ENCODE data around the gene BARX1.
"Not testable (repeated sequence)": the region's sequence is repeated elsewhere in the genome, so short reads cannot be mapped to it uniquely, and the experiment has no call there.

BARX1 gene

DNA sequence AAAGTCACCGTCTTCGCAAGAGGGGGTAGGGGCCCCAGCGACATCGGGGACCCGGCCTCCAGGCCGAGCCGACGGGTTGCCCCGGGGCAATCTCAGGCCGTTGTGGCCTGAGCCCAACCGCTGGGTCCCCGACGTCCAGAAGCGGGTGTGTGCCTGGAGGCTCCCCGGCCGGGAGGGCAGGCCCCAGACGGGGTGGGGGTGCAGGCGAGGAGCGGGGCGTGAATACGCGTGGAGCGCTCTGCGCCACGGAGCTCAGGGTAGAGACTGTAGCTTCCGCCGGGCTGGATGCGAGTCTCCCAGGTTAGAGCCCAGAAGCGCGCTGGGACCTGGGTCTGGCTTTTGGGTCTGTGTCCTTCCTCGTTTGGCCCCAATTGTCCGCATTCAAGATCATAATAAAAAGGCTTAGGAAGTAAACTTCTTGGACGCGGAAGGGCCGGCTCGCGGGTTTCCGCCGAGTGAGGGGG is 3.5 kb downstream of the BARX1 start:
- DNase-seq (ENCODE audit: low read depth in 2 of 2) = no peak

DNA sequence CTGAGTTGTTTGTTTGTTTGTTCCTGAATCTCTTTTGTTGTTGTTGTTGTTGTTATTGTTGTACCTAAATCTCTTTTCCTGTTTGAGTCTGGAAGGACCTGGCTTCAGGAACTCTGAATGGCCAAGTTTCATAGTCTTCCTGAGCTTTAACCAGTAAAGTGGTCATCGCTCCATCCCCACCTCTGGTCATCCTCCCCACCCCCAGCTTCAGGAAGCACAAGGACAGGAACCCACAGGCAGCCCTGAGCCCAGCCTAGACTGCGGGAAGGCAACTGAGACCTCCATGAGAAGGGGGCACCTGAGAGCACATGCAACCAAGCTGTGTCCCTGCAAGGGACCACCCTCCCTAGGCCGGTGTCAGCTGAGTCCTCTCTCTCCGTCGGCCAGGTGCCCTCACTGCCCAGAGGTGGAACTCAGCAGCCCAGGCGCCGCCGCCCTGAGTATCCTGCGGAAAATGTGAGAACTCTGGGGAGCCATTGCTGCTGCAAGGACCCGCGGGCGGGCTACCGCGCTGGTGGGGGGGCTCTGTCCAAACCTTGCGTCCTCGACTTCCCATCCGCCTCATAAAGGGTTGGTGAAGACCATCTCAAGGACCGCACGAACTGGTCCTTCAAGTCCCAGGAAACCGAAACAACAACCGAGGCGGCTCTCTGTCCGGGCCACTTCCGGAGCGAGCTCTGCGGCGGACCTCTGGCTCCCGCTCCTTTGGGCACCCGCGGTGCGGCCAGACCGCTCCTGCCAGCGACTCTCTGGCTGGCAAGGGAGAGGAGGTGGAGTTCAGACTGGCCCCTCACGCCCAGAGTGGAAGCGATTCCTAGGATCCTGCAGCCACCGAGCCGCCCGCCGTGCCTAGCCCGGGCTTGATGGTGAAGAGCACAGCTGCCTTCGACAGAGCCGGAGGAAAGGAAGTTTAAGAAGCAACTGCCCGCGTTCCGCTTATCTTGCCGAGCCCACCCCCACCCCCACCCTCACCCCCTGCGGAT is 4.2 kb downstream of the BARX1 start:
- DNase-seq (ENCODE audit: low read depth in 2 of 2) = no peak

DNA sequence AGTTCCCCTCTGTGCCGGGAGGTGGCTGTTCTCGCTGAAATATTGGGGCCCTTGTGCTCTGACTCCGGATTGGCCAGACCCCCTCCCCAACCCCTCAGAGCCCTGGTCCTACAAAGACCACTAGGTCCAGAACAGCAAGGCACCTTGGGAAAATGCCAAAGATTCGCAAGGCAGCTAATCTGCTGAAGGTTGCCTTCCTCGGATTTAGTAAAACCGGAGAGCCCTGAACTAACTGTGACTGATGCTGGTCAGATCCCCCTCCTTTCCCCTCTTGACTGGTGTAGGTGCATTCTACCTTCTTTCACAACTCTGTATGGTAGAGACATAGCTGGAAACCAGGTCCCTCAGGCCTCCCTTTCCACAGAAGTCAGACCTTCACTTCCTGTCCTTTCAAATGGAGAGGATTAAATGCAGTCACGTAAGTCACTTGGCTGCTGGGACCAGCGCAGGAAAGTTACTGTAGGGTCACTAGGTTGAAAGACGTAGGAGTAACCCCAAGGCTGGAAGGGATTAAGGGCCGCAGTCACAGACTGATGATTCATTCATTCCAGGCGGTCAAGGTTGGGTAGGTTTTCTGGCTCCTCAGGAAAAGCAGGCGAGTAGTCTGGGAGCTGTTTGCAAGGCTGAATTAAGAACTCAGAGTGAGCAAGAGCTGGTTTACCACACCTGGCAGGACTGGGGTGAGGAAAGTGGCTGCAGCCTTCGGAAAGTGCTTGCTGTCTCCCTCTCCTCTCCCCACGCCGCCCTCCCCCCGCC is 5.3 kb downstream of the BARX1 start:
- no peak for DNase-seq (ENCODE audit: low read depth in 2 of 2)

DNA sequence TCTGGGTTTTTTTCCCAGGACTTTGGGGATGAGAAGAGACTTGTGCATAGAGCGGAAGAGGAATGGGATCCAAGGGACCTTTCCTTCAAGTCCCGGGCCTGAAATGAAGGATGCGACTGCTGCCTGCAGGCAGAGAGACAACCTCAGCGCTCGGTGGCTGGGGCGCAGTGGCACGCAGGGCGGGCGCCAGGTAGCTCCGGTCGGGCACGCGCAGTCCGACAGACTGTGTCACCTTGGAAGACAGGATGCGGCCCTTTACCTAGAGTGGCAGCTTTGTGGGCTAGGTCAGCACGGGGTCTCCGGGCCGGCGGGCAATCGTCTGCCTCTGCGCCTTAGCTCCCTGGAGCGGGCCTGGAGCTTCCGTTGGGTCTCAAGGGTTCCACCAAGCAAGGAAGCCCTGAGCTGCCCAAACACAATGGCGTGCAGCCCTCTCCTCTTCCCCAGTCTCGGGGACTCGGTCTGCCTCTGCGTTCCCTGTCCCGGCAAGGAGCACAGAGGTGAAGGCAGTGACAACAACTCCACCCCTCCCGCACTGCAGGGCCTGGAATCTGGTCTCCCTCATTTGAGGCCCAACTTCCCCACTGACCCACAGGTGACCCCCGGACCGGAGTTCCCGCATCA is 6.0 kb downstream of the BARX1 start:
- no peak for DNase-seq (ENCODE audit: low read depth in 2 of 2)

DNA sequence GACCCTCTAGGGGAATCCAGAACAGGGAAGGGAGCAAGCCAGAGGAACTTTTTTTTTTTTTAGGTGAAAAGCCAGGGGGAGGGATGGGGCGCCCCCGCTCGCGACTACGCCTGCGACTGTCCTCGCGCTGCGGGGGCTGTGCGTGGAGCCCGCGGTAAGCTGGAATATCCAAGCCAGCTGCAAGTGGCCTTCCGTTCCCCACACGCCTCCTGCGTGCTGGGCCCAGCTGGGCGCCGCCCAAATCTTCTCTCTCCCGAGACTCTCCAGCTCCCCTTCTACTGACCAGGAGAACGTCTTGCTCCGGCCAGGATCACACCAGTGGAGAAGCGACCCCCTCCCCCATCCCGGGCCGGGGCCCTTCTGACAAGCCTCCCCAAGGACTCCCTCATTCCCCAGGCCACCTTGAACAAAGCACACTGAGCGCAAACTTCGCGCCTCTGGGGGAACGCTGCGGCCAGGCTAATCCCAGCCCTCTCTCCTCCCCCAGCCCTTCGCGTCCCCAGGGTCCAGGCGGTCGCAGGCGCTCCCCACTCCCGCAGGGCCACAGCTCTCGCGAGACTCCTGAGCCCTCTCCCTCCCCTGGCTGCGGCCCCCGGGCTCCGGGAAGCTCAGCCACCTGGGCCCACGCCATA is 6.6 kb downstream of the BARX1 start:
- no peak for DNase-seq (ENCODE audit: low read depth in 2 of 2)

DNA sequence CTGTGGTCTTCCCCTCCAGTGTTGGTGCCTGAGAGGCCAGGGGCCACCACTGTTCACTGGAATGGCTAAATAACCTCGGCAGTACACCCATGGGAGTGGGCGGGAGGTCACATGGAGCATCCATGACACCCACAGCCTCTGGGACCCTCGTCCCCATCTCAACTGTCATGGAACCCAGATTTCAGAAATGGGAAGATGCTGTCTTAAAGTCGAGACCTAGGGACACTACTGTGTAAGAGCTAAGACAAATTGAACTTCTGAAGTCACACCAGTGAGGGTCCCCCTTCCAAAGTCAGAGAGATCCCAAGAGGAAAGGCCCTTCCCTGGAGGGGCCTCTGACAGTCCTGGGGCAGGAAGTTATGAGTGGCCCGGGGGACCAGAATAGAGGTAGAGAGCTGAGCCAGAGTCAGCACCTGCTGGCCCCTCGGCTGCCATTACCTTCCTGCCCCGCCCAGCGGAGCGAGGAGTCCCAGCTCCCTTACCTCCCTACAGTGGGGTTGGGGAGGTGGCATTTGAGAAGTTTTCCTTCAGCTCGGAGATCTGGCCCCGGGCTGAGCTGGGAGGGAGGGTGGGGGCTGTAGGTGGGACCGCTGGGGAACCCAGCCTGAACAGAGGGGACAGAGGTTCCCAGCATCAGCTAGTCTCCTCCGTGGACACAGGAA is 7.6 kb downstream of the BARX1 start:
- no peak for DNase-seq (ENCODE audit: low read depth in 2 of 2)

DNA sequence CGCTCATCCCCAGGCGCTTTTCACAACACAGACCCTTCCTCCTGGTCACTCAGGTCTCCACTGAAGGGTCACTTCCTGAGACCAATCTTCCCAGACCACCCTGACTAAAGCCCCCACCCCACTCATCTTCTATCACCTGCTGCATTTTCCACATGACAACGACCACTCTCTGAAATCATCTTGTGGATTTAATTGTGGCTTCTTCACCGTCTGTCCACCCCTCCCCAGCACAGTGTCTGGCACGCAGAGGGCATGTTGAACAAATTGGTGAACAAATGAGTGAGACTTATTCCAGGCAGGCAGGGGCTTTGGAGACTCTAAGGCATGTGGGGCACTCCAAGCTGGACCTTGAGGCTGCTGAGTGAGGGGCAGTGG is 8.8 kb downstream of the BARX1 start:
- DNase-seq (ENCODE audit: low read depth in 2 of 2) = no peak

DNA sequence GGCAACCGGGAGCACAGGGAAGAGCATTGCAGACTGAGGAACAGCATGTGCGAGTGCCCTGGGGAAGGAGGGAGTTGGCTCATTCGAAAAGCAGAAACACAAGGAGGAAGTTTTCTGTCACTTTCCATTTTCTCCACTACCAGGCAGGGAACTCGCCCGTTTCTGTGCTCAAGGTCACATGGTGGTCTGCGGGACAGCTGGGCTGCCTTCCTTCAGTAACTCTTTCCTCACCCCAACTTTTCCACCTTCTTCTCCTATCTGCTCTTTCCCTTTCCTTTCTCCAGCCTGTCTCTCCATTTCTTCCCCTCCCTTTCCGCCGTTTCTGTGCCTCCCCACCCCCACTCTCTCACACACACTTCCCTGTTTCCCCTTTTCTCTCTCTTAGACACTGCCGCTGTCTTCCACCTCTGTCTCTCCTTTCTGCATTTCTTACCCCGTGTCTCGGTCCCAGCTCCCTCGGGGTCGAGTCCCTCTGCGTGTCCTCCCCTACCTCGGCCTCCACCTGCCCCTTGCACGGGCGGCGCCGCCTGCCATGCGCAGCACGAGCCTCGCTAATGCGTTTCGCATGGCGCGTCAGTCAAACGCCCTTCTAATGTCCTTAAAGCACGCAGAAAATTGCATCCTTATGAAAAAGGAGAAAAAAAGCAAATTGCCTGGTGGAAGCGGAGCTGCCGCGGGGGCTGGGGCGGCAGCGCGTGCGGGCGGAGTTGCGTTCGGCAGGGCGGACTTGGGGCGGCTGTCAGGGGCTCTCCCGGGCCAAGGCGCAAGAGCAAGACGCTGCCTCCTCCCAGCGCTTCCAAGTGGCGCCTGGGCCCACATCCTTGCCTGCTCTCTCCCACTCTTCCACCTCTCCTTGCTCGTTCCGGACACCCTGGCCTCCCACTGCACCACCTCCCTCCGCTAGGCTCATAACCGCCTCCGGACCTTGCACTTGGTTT is 9.5 kb downstream of the BARX1 start:
- no peak for DNase-seq (ENCODE audit: low read depth in 2 of 2)

DNA sequence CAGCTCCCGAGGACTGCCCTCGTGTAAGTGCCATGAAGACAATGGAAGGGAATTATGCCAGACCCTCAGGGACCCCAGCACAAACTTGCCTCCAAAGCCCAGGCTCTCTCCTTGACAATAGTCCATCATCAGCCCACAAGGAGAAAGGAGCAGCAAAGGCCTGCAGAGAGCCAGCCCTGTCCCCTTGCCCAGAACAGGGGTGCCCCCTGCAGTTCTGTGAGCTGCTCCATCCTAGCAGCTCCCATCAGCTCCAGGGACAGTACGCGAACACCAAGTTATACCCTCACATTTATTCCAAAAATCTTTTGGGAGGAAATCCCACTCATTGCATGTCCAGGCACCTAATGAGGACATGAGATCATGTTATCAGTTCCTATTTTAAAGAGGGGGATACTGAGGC is 11.1 kb downstream of the BARX1 start:
- no peak for DNase-seq (ENCODE audit: low read depth in 2 of 2)

DNA sequence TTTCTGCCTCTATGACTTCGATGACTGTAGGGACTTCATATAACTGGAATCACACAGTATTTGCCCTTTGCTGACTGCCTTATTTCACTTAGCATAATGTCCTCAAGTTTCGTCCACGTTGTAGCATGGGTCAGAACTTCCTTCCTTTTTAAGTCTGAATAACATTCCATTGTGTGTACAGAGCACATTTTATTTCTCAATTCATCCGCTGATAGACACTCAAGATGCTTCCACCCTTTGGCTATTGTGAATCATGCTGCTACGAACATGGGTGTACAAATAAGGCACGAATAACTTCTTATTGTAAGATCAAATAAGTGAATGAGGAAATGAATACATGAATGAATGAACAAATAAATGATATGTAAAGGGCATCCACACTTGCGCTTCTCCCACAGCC is 13.0 kb downstream of the BARX1 start:
- no peak for DNase-seq (ENCODE audit: low read depth in 2 of 2)

DNA sequence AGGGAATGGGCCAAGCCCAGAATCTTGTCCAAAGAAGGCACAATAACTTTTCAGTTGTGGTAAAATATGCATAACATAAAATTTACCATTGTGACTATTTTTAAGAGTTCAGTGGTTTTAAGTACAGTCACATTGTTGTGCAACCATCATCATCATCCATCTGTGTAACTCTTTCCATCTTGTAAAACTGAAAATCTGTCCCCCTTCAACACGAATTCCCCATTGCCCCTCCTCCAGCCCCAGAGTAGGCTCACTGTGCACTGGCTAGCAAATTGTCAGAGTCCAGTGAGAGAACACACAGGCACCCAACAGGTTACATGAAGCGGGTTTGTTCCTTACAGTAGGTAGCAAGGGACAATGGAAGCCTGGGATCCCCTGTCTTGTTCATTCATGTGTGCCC is 13.7 kb downstream of the BARX1 start:
- no peak for DNase-seq (ENCODE audit: low read depth in 2 of 2)

DNA sequence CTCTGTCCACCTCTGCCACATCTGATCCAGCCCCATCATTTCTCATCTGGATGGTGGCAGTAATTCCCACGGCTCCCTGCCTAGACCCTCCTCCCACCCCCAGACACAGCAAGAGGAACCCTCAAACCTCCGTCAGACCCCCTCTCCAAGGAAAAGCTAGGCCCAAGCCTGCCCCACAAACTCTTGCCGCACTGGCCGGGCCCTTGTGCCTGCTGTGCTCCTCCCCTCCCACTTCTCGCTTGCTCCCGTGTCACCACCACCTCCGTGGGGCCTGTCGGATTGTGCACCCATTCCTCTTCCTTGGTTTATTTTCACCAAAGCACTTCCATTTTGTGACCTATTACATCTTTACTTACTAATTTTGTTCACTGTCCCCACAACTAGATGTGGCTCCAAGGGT is 14.2 kb downstream of the BARX1 start:
- DNase-seq (ENCODE audit: low read depth in 2 of 2) = no peak

DNA sequence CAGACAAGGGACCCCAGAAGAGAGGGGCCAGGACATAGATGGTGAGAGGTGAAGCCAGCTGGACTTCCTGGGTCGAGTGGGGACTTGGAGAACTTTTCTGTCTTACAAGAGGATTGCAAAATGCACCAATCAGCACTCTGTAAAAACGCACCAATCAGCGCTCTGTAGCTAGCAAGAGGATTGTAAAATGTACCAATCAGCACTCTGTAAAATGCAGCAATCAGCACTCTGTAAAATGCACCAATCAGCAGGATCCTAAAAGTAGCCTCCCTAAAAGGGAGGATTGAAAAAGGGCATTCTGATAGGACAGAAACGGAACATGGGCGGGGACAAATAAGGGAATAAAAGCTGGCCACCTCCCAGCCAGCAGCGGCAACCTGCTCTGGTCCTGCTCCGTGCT is 15.6 kb downstream of the BARX1 start:
- not testable (repeated sequence) for DNase-seq (ENCODE audit: low read depth in 2 of 2)

DNA sequence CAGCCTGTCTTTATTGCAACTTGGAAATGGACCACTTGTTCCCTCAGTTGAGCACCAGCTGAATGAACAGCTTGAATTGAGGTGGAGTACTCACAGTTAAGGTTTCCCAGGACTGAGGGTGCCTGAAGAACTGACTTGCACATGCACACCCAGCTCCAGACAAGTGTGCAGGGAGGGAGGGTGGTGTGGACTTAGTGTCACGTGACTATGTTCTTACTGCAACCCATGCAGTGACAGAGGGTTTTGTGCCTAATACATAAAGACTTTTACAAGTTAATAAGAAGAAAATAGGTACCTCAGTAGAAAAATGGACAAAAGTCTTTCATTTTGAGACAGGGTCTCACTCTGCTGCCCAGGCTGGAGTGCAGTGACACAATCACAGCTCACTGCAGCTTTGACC is 18.0 kb downstream of the BARX1 start:
- no peak for DNase-seq (ENCODE audit: low read depth in 2 of 2)

DNA sequence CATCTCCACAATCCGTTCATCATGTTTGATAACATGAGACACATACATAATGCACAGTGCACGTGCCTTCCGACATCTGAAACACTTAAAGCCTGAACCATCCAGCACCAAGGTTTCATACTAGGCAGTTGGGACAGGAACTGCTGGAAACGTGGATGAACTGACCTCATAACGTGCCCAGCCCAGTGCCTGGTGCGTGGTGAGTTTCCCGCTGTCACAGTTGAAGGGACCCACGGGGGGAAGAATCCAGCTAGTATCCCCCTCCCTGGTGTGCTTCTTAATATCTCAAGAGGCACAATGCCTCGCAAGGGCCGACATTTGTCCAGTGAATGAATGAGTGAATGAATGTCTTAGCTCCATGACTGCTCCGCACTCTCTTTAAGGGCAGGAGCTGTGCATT is 23.2 kb downstream of the BARX1 start:
- no peak for DNase-seq (ENCODE audit: low read depth in 2 of 2)

DNA sequence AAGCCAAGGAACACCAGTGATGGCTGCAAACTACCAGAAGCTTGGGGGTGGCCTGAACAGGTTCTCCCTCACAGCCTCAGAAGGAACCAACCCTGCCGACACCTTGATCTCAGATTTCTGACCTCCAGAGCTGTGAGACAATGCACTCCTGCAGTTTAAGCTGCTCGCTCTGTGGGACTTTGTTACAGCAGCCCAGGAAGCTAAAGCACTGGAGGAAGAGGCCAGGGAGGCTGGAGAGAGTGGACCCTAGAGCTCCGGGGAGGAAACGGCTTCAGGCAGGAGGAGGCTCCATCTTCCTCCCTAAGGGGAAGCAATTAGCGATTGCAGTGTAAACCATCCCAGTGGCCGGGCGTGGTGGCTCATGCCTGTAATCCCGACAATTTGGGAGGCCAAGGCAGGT is 25.1 kb downstream of the BARX1 start:
- no peak for DNase-seq (ENCODE audit: low read depth in 2 of 2)

DNA sequence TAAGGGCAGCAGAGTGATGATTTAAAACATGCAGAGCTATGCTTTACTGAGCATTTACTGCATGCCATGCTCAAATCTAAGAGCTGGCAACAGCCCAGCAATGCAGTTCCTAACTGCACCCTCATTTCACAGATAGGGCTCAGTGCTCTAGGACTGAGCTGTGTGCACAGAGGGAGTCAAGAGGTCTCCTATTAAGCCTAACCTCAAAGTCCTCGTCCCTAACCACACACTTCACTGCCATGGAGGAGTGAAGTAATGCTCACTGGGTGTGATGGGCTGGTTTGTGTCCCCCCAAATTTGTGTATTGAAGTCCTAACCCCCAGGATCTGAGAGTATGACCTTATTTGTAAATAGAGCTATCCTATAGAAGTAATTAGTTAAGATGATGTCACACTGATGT is 25.9 kb downstream of the BARX1 start:
- DNase-seq (ENCODE audit: low read depth in 2 of 2) = no peak

DNA sequence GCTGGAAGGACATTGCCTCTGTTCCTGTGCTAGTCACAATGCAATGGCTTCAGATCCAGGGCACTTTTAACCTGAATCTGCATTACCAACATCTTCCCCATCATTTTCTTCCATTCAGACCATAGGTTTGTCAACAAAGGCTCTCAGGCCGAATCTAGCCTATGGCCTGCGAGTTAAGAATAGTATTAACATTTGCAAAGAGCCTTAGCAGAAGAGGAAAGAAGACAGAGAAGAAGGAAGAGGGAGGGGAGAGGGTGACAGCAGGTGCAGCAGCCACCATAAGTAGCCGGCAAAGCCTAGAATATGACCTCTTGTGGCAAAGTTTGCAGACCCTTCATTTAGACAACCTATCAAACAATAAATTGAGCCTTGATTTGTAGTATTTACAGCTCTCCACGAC is 32.6 kb downstream of the BARX1 start:
- DNase-seq (ENCODE audit: low read depth in 2 of 2) = no peak

DNA sequence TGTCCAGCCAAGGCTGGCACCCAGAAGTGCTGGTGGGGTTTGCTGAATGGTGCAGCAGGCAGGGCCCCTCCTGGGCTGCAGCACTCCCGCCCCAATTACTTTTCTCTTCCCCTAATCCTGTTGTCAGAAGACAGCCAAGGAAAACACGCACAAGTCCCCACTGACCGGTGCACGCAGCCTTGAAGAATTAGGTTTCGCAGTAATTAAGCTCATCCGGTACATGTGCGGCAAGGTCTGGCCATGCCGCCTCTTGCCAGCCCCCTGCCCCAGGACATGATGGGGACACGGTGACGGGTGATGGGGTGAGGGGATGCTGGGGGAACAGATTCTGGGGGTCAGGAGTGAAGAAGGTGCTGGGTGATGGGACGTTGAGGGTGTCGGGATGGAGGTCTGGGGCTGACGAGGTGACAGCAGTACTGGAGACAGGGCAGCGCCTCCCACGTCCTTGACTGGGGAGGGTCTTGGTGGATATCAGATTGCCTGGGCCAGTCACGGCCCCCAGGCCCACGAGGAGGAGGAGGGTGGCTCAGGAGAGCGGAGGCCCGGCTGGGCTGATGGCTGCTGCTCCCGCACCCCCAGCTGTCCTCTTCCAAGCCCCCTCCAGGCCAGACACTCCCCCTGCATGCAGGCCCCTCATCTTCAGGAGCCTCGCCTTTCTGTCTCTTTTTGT is 34.9 kb downstream of the BARX1 start:
- no peak for DNase-seq (ENCODE audit: low read depth in 2 of 2)

DNA sequence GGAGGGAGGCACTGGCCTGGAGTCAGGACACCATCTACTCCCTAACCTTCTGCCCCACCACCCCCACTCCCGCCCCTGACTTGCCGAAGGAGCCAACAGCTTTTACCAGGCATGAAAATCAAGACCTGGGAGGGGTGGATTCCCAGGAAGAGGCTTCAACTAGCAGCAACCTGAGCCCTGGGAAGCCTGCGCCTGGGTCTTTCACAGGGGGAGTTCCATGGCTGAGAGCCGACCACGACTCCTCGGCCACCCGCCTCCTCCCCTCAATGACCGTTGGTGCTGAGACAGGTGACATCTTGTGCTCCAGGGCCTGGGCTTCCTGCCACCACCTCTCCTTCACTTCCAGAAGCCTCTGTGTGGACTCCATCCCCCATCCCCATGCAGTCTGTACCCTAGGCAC is 37.1 kb downstream of the BARX1 start:
- no peak for DNase-seq (ENCODE audit: low read depth in 2 of 2)

Data from stimulated activated CD8-positive, alpha-beta memory T cell treated with anti-CD3 and anti-CD28 coated beads, Interleukin-2, amount 100 ng/mL, for 48 hours (primary cell).